CD14-positive monocyte (primary cell): Measurements from ENCODE around the gene BEND7. TPM values are rescaled to one million over a fixed set of nuclear protein-coding genes. Genes with fewer than 3 reads are reported as not detected.

Experiments used
- DNase-seq, 3 donors: peaks; one replicate each; pipeline ENCODE4 v3.0.0-alpha.2; 2011 to 2022
- H2AFZ ChIP-seq: 2 replicates; pipeline ENCODE4 v1.6.0; 2012; ENCODE audit warnings: mild to moderate bottlenecking, low read depth, low read length, inconsistent platforms; ENCODE audit not compliant: insufficient read depth, poor library complexity, severe bottlenecking
- H3K27ac ChIP-seq, 2 donors: 1 replicate in 1 of 2; 2 replicates in 1 of 2; pipeline ENCODE4 v1.5.1; 2012 to 2013; ENCODE audit warnings: low read length in 2 of 2, control low read depth in 1 of 2, inconsistent platforms in 1 of 2, low read depth in 1 of 2, mild to moderate bottlenecking in 1 of 2
- H3K27me3 ChIP-seq, 2 donors: one replicate each; pipeline versions ENCODE4 v1.6.0 to v1.6.1; 2011 to 2013; ENCODE audit warnings: low read length in 2 of 2; ENCODE audit not compliant: control insufficient read depth in 2 of 2, insufficient read depth in 2 of 2
- H3K36me3 ChIP-seq, 2 donors: replicated peaks in 1 of 2; 1 replicate in 1 of 2; 2 replicates in 1 of 2; pipeline versions ENCODE4 v1.5.1 to v1.6.1; 2012 to 2013; ENCODE audit warnings: low read length in 2 of 2, control low read depth in 1 of 2, inconsistent platforms in 1 of 2, mild to moderate bottlenecking in 1 of 2; ENCODE audit not compliant: insufficient read depth in 2 of 2, control insufficient read depth in 1 of 2
- H3K4me1 ChIP-seq, 2 donors: 1 replicate in 1 of 2; 2 replicates in 1 of 2; pipeline versions ENCODE4 v1.5.1 to v1.6.1; 2012 to 2013; ENCODE audit warnings: low read length in 2 of 2, control low read depth in 1 of 2, inconsistent platforms in 1 of 2, mild to moderate bottlenecking in 1 of 2, moderate library complexity in 1 of 2; ENCODE audit not compliant: insufficient read depth in 2 of 2, control insufficient read depth in 1 of 2
- H3K4me2 ChIP-seq: replicated peaks from 2 replicates; pipeline ENCODE3; 2012; ENCODE audit warnings: low read length, moderate library complexity, mild to moderate bottlenecking; ENCODE audit not compliant: poor library complexity, severe bottlenecking; ENCODE audit errors: extremely low read depth
- H3K4me3 ChIP-seq, 3 experiments: fragments of 200-600 bp in 1 of 3; sonication (generic) in 1 of 3; replicated peaks in 1 of 3; 1 replicate in 2 of 3; 2 replicates in 1 of 3; pipeline ENCODE4 v1.5.1; 2011 to 2013; ENCODE audit warnings: low read length in 3 of 3, mild to moderate bottlenecking in 3 of 3, control low read depth in 2 of 3, low read depth in 2 of 3, inconsistent platforms in 1 of 3, moderate library complexity in 1 of 3
- H3K79me2 ChIP-seq: 2 replicates; pipeline ENCODE4 v1.6.0; 2012; ENCODE audit warnings: mild to moderate bottlenecking, control low read depth, inconsistent platforms, low read length, moderate library complexity; ENCODE audit not compliant: insufficient read depth
- H3K9ac ChIP-seq: 2 replicates; pipeline ENCODE4 v1.6.0; 2017; ENCODE audit warnings: low read length, mild to moderate bottlenecking; ENCODE audit not compliant: insufficient read depth, poor library complexity, severe bottlenecking
- H3K9me3 ChIP-seq, 2 donors: replicated peaks in 1 of 2; 1 replicate in 1 of 2; 2 replicates in 1 of 2; pipeline versions ENCODE4 v1.5.1 to v1.6.1; 2012 to 2013; ENCODE audit warnings: low read length in 2 of 2, control low read depth in 1 of 2; ENCODE audit not compliant: control insufficient read depth in 1 of 2, insufficient read depth in 1 of 2
- H4K20me1 ChIP-seq: 2 replicates; pipeline ENCODE4 v1.6.0; 2012; ENCODE audit warnings: mild to moderate bottlenecking, low read length, control low read depth, moderate library complexity; ENCODE audit not compliant: insufficient read depth
- H3K27ac Mint-ChIP-seq, 7 donors: one replicate each; pipeline ENCODE4 v1.8.0; 2020; ENCODE audit warnings: mild to moderate bottlenecking in 7 of 7, mixed read lengths in 7 of 7, moderate library complexity in 6 of 7, inconsistent platforms in 2 of 7
- H3K27me3 Mint-ChIP-seq, 3 donors: one replicate each; pipeline ENCODE4 v1.8.0; 2021 to 2022; ENCODE audit warnings: low read depth in 3 of 3, mild to moderate bottlenecking in 3 of 3, mixed read lengths in 3 of 3, moderate library complexity in 3 of 3, inconsistent platforms in 1 of 3
- H3K36me3 Mint-ChIP-seq, 2 donors: one replicate each; pipeline ENCODE4 v1.8.0; 2020; ENCODE audit warnings: mixed read lengths in 2 of 2, inconsistent platforms in 1 of 2, mild to moderate bottlenecking in 1 of 2
- H3K4me1 Mint-ChIP-seq: one replicate; pipeline ENCODE4 v1.8.0; 2020; ENCODE audit warnings: mild to moderate bottlenecking, mixed read lengths
- H3K4me3 Mint-ChIP-seq, 2 donors: one replicate each; pipeline ENCODE4 v1.8.0; 2020; ENCODE audit warnings: mild to moderate bottlenecking in 2 of 2, mixed read lengths in 2 of 2, moderate library complexity in 1 of 2
- H3K9me3 Mint-ChIP-seq, 7 donors: one replicate each; pipeline ENCODE4 v1.8.0; 2020 to 2022; ENCODE audit warnings: mixed read lengths in 7 of 7, mild to moderate bottlenecking in 6 of 7, moderate library complexity in 6 of 7, inconsistent platforms in 2 of 7
- CTCF ChIP-seq: fragments of 200-600 bp; IDR thresholded peaks from one replicate; pipeline ENCODE4 v1.8.0; 2022; ENCODE audit warnings: antibody characterized with exemption, mild to moderate bottlenecking
- WGBS: methylation state at CpG from one replicate; pipeline ENCODE4 v1.1.5; 2013; ENCODE audit warnings: missing lambda C conversion rate; ENCODE audit not compliant: insufficient coverage; 5-methylcytosine and 5-hydroxymethylcytosine counted together
- intact Hi-C, 2 donors: fragments of 100-400 bp; cut with micrococcal nuclease; formaldehyde crosslinking; loops; one replicate each; pipeline versions ENCODE4 v1.15.0 to v1.15.1; 2023
- polyA plus RNA-seq, 3 donors: library from polyadenylated mRNA; depleted of rRNA in 1 of 3; unstranded in 2 of 3; stranded (reverse) in 1 of 3; fragments of 300-500 nt in 2 of 3; fragments of >200 nt in 1 of 3; fragmentation: Illumina TruSeq in 2 of 3; gene quantifications; 1 replicate in 2 of 3; 2 replicates in 1 of 3; pipeline ENCODE4 v1.2.3, GENCODE V29; 2012 to 2021

BEND7 gene
- polyA plus RNA-seq, 3 donors = 0.65 TPM; not detected in 2

GRCh38 chr10:13412894-13413293 is 115.9 kb downstream of the BEND7 start:
- intact Hi-C loops = no loop called here
- Mint-ChIP-seq H3K4me3 (no peak overlapping the region), H3K27me3 (peaks cover 0 to 6% (median 2%) of the 10 kb centered on the region in 3 donors), H3K27ac (no peak overlapping the region), H3K36me3 (no peaks in the 10 kb centered on the region), H3K9me3 (peaks cover 2 to 14% (median 7%) of the 10 kb centered on the region in 7 donors), H3K4me1 (no peaks in the 10 kb centered on the region)
- no peak overlapping the region for H3K27ac ChIP-seq
- H3K4me3 ChIP-seq = no peak overlapping the region
- no peaks in the 10 kb centered on the region for H3K27me3 ChIP-seq
- H3K79me2 ChIP-seq = no peaks in the 10 kb centered on the region
- H4K20me1 ChIP-seq = no peaks in the 10 kb centered on the region
- H3K9me3 ChIP-seq = peaks cover 0 to 2% of the 10 kb centered on the region in 2 donors
- H3K36me3 ChIP-seq = no peaks in the 10 kb centered on the region
- H3K4me1 ChIP-seq = no peaks in the 10 kb centered on the region
- H2AFZ ChIP-seq = no peak overlapping the region
- DNase-seq = no peak
- no peak overlapping the region for H3K4me2 ChIP-seq
- no CpG with 5 or more reads among the region's 3 CpGs for WGBS
- TF ChIP-seq CTCF = no peak
- H3K9ac ChIP-seq = no peak overlapping the region

- Mint-ChIP-seq H3K27me3 (peaks cover 2 to 3% (median 3%) of the 10 kb centered on the region in 3 donors), H3K9me3 (peaks cover 0 to 10% (median 2%) of the 10 kb centered on the region in 7 donors), H3K4me1 (no peaks in the 10 kb centered on the region), H3K4me3 (no peak overlapping the region), H3K27ac (no peak overlapping the region), H3K36me3 (no peaks in the 10 kb centered on the region)
- no peak overlapping the region for H3K4me3 ChIP-seq
- 83% methylated on average over 2 of the region's 5 CpGs for WGBS
- H4K20me1 ChIP-seq = no peaks in the 10 kb centered on the region
- H3K36me3 ChIP-seq = no peaks in the 10 kb centered on the region
- no peaks in the 10 kb centered on the region for H3K79me2 ChIP-seq
- H3K27me3 ChIP-seq = no peaks in the 10 kb centered on the region
- no peak overlapping the region for H3K4me2 ChIP-seq
- H3K9me3 ChIP-seq = no peaks in the 10 kb centered on the region
- no peak for DNase-seq
- intact Hi-C loops = no loop called here
- no peak overlapping the region for H3K9ac ChIP-seq
- no peaks in the 10 kb centered on the region for H3K4me1 ChIP-seq
- TF ChIP-seq CTCF = no peak
- no peak overlapping the region for H2AFZ ChIP-seq
- H3K27ac ChIP-seq = no peak overlapping the region
Observed at GRCh38 chr10:13404791-13405190, 124.0 kb downstream of the BEND7 start.
